Right lung (tissue), 5 donors: ENCODE results near the gene ANKRD33. TPM values are rescaled to one million over a fixed set of nuclear protein-coding genes. Genes with fewer than 3 reads are reported as not detected.

Experiments used
- DNase-seq, 2 donors: peaks; one replicate each; pipeline ENCODE4 v3.0.0-alpha.2; 2013
- polyA plus RNA-seq, 5 donors: library from polyadenylated mRNA; unstranded; fragments of 120-200 nt; gene quantifications; one replicate each; pipeline versions ENCODE4 v1.2.1 to v1.2.3, GENCODE V29; 2013; ENCODE audit warnings: inconsistent platforms in 1 of 5, low replicate concordance in 1 of 5; ENCODE audit not compliant: insufficient read length in 5 of 5, insufficient read depth in 1 of 5

Gene ANKRD33
- polyA plus RNA-seq, 5 donors, result 0.05 TPM; not detected in 4

DNA sequence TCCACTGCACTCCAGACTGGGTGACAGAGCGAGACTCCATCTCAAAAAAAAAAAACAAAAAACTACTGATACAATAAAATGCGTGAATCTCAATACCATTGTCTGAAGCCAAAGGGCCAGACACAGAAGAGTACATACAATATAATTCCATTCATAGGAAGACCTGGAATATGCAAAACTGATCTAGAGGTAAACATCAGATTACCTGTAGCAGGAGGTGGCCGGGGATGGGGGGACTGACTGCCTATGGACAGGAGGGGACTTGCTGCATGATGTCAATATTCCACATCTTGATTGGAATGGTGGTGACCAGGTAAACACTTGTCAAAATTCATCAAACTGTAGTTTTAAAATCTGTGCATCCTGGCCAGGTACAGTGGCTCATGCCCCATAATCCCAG lies 26.9 kb upstream of the ANKRD33 start:
- DNase-seq, result no peak

DNA sequence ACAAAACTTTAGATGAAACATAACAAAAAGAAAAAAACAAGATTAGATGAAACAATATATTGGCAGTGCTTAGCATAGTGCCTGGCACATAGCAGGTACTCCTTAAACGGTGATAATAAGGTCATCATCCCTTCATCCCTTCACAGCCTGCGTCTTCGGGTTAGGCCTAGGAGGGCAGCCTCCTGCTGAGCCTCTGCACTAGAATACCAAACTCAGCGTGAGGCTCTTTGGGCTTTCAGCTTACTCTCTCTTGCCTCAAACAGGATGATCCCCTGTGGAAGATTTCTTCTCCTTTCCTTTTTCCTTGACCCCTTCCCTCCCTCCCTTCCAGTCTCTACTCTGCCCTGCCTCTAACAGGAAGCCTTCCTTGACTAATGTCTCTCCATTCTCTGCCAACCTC lies 25.0 kb upstream of the ANKRD33 start:
- DNase-seq, result no peak

DNA sequence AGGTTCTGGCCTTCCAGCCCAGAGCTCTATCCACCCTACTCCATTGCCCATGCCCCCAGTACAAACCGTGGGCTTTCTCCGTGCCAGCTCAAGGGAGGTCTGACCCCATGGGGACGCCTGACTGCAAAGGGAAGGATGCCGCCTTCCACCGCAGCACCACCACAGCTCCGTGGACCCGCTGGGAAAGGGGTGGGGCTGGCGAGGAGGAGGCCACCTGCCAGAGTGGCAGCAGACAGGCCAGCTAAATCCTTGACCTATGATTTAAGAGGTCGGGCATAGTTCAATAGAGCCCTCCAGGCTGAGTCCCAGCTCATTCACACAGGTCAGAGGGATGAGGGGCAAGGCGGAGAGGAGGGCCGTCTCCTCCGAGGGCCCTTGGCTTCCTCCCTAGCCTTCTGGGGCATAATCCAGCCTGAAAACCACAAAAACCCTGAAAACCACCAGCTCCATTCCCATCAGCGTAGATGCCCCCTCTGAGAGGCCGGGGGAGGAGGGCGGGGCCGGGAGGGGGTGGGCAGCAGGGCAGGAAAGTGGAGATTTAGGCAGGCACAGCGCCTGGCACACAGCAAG lies 24.5 kb upstream of the ANKRD33 start:
- no peak for DNase-seq

DNA sequence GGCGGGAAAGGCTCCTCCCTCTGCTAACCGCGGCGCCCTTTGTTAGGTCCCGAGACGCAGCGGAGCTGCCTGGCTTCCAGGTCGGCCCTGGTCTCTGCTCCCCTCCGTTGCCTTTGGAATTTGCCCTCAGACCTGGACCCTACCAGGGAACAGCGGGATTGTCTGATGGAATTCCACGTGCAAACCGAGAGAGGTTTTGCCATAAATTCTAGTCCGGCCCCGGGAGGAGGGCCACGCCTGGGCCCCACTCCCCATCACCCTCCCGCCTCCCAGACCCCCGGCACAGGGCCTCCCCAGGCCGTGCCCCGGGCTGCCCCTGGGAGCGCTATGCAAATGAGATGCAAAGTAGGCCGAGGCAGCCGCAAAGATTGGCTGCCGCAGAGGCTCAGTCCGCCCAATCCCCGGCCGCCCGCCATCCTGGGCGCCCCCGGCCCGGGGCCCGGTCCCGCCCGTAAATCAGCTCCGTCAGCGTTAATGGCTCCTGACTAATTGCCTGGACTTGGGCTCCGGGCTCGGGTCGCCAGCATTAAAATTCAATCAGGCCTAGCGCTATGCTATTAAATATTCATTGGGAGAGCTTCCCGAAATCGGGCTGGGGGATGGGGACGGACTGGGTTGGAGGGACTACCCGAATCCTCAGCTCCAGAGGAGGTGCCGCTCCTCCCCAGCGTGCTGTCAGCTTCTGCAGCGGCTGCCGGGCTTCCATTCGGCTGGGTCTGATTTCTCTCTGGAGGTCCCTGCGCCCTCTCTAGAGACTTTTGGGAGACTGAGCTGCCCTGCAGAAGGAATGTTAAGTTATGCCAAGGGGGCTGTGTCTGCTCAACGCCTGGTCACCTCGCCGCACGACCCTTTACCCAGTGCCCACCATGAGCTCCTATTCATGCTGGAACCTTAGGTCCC lies 23.7 kb upstream of the ANKRD33 start:
- DNase-seq, result peak; percentile 72 to 79

DNA sequence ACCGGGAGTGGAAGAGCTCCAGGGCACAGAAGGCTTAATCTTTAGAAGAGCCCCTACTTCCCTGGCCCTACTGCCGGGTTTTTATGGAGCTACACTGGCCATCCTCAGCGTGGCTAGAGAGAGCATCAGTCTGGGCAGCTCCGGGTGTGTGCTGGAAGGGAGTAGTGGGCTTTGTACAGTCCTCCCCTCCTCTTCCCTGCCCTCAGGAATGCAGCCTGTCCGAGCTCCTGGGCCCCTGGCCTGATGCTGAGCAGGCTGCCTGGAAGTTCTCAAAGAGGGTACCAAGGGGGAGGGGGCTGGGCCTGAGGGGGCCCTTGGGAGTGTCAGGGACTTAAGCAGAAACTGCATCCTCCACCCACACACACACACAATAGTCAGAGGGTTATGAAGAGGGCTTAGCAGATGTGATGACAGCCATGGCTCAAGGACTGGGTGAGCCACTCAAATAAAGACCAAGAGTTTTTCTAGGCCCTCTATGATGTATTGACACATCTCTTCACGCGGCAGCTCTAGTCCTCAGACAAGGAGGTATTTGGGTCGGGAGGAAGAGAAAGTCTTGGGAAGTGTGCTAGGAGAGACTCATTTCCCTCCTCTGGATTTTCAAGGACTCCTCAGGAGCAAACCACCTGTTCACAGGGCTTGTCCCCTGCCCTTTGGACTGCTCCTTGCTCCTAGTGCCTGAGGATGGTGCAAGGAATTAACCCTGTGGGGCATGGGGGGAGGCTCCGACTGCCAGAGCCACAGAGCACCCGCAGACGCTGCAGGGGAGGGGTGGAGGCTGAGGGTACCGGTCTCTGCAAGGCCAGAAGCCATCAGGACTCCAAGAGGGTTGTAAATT lies 22.9 kb upstream of the ANKRD33 start:
- DNase-seq, result no peak

DNA sequence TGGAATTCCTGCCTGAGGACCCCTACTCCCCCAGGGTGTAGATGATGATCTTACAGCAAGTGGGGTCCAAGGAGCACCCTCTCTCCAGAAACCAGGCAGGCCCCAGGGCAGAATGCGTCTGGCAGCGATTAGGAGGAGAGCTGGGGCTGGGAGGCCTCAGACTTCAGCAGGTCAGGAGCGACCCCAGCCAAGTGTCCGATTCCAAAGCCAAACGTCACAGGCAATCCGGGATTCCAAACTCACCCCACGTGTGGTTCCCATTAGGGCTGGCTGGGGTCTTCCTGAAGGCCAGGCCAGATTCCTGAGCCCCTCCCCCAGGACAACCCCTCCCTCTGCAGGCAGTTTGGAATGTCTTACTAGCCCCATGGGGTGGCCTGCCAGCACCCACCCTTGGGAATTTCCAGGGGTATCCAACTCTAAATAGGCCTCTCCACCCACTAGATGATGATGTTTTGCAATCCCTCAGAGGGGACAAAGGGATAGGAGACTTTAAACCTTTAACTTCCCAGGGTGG lies 22.1 kb upstream of the ANKRD33 start:
- DNase-seq, result no peak

DNA sequence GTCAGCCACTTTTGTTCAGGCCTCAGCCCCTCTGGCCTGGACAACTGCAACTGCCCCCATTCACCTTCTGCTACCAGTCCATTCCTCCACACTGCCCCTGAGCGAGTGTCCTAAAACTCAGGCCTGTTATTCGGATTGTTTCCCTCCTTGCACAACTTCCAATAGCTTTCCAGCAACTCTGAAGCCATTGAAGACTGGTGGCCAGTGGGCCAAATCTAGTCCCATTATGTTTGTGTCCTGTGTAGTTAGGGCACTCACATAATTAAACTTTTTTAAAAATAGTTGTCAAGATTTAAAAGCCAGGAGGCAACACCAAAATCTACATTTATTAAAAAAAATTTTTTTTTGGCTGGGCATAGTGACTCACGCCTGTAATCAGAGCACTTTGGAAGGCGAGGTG lies 21.6 kb upstream of the ANKRD33 start:
- DNase-seq, result no peak

DNA sequence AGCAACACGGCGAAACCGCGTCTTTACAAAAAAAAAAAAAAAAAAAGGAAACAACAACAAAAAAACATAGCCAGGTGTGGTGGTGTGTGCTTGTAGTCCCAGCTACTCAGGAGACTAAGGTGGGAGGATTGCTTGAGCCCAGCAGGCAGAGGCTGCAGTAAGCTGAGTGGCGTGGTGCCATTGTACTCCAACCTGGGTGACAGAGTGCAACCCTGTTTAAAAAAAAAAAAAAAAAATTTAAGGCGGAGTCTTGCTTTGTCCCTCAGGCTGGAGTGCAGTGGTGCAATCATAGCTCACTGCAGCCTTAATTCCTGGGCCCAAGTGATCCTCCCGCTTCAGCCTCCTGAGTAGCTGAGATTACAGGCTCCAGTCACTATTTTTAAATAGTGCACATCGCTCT lies 21.1 kb upstream of the ANKRD33 start:
- DNase-seq, result no peak

DNA sequence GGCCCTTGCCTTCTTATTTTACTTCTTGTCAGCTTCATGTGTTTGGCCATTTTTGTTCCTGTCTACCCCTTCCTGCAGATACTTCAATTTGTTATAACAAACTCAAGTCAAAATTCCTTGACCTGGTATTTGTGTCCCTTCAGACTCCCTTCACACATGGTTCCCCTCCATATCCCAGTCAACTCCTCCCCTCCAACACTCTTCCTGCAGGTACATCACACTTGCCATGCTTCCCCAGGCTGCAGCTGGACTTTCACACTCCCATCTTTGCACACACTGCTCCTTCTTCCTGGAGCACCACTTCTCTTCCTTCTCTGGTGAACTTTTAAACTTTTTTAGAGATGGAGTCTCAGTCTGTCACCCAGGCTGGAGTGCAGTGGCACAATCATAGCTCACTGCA lies 20.5 kb upstream of the ANKRD33 start:
- no peak for DNase-seq

DNA sequence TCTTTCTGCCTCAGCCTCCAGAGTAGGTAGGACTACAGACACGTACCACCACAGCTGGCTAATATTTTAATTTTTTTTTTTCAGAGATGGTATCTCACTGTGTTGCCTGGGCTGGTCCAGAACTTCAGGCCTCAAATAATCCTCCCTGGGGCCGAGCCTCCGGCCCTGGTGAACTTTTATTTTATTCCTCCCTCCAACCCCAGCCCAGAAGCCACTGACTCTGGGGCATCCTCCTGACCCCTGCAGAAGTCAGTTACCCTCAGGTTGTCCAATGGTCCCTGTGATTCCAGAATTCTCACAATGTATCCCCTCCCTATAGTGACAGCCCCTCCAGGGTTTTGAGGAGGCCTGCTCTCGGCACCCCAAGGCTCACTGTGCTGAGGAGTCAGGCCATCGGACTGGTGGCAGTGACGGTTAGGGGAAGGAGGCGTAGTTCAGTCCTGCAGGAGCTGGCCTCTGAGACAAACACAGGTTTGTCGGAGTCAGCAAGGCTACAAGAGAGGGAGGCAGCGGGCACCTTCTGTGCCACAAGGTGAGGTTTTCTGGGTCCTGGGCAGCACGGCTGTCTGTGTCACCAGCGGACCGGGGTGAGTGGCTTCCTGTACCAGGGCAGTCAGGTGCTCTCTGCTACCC lies 20.0 kb upstream of the ANKRD33 start:
- DNase-seq, result no peak

DNA sequence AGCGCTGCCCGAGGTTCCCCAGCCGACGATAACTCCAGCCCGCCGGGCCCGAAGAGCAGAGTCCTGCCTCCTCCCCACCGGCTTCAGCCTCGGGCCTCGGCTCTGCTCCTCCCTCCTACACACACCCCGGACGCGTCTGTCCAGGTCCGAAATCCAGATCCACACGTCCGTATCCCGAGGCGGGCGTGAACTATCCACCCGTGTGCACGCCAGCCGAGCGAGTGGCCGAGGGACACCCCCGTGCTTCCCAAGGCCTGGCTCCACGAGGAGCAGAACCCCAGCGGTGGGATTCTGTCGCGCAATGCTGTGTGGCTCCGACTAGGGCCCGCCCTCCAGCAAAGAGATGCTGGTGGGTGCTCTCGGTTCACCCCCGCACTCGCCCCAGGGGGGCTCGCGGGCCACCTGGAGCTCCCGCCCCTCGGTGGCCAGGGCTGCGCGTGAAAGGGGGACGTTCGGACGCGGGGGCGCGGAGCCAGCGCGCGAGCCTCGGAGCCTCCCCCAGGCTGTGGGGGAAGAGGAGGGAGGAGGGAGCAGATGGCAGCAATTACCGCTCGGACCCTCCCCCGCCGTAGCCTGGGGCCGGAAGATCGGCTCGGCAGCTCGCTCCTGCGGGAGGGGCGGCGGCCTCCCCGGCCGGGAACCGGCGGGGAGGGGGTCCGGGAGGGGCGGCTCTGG lies 18.9 kb upstream of the ANKRD33 start:
- DNase-seq, result peak in 1 of 2 donors; percentile 17

DNA sequence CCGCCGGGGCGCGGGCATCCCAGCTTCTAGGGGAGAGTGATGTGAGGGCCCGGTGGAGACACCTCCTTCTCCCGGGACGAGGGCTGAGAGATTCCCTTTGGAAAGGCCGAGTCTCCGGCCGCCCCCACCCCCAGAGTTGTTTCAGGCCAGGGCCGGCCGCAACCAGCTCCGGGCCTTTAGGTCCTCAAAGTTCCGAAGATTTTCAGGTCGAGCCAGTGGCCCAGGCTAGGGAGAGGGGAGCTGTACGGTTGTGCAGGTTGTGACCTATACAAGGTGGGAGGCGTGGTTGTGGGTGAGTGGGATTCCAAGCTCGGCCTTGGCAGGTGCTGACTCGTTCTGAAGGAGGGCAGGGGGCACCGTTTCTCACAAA lies 18.4 kb upstream of the ANKRD33 start:
- no peak for DNase-seq

DNA sequence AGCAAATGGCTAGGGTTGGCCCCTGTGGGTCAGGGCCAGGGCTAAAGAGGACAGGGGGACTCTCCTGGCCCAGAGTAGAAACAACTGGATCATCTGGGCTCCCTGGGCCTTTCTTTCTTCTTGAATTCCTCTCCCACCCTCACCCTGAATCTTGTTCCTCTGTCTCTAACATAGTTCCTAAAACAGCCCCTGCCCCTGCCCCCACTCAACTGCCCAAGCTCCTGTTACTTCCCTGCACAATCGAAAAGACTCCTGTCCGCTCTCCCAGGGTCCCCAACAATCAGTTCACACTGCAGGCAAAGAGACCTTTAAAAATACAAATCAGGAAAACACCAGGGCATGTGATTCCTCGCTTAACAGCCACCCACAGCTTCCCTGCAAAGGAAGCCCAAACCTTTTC lies 18.0 kb upstream of the ANKRD33 start:
- DNase-seq, result no peak

DNA sequence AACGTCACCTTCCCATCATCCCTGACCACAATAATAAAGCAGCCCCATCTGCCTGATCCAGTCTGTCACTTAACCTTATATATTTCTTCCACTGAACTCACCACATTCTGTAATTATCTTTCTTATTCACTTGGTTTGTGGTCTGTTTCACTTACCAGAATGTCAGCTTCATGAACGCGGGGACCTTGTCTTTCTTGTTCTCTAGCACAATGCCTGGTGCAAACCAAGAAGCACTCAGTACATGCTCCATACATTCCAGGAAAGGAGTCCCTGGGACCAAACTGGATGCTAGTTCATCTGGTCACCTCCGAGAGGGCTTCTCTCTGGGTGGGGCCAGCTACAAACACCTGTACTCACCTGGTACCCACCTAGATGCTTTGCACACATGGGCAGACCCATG lies 17.4 kb upstream of the ANKRD33 start:
- no peak for DNase-seq

DNA sequence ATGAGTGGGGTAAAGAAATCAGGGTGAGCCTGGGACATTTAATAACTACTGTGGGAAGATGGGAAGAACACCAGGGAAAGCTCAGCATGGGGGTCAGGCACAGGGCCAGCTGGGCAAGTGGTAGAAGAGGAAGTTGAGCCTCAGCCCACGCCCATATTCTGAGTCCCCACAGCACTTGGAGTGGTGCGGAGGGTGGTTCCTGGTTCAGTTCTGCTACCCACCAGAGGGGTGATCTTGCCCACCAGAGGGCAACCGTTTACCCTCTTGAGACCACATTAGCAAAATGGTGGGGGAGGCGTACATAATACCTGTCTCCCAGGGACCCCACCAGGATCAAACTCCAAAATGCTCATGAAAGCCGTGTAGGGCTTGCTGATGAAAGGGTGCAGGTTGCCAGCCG lies 16.8 kb upstream of the ANKRD33 start:
- DNase-seq, result no peak

DNA sequence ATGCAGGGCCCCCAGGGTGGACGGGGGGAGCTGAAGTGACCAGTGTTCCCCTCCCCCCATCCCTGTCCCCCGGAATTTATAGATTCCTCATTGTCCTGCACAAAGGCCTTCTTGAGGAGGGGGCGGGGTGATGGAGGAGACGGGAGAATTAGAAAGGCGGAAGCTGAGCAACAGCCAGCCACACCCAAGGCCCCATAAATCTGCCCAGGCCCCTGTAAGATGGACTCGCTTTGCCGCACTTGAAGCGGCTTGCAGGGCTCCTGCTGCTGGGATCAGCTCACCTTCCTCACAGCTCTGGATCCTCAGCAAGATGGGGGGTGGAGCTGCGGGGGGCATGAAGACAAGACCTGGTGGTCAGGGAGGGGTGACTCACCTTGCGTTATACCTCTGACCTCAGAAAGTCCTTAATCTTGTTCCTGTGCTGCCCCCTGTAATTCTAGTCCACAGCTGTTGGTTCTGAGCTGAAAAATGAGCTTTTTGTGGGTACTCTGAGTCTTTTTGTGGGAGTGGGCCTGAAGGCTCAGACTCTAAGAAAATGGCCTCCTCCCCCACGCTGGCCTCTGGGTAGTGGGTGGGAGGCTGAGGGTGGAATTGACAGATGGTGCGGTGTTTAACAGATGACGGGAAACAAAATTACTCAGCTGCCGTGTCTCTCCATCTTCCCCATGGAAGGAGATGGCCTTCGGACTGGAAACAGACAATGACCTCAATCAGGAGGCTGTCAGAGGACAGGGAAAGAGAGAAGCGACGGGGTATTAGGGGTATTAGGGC lies 15.8 kb upstream of the ANKRD33 start:
- no peak for DNase-seq

DNA sequence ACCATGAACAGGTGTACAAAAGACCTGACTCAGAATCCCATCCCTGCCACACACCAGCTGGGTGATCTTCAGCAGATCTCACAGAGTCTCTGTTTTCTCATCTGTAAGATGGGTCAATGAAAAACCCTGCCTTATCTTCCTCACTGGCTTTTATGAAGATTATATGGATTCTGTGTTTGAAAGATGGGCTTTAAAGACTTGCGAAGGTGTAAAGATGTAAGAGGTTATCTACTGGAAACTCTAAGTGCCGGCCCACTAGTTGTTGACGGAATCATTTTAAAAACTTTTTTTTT lies 15.3 kb upstream of the ANKRD33 start:
- DNase-seq, result no peak

DNA sequence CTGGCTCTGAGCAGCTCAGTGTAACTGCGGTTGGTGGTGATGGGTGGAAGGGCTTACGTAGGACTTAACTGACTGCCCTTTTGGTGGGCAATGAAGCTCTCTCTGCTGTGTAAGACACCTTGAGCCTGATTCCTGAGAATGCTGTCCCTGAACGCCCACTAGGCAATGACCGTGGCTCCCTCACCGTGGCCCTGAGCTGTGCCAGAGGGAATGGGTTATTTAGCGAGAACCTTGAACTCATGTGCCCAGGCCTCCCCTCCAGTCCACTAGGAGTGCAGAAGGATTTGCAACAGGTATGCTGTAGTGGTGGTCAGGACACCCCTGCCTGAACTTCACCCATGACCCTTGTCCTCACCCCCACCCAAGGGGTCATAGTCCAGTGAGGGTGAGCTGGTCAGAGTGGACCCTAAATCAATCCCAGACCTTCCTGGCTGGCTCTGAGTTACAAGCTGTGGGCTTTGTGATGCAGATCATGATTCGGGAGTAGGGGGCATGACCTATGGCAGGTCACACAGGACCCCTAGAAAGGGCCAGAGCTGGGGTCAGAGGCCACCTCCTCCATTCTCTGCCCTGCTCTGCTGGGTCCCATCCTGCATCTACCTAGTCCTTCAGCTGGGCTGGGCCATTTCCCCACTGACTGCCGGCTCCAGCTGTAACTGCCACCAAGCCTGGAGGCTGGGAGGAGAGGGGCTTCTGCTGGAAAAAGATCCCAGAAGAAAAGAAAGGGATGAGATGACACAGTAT lies 14.5 kb upstream of the ANKRD33 start:
- no peak for DNase-seq

DNA sequence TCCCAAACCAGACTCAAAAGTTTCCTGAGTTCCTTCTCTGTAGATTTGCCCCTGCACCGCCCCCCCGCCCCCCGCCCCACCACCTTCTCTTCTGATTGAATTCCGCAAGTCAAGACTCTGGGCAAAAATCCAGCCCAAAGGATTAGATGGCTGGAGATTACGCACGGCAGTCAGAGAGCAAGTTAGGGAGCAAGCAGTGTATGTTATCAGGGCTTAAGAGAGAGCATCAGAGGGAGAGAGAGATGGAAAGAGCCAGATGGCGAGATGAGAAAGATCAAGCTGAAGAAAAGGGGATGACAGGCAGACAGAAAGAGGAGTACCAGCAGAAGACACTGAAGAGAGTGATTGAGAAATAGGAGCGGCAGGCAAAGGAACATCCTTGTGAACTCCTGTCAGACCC lies 13.9 kb upstream of the ANKRD33 start:
- no peak for DNase-seq

DNA sequence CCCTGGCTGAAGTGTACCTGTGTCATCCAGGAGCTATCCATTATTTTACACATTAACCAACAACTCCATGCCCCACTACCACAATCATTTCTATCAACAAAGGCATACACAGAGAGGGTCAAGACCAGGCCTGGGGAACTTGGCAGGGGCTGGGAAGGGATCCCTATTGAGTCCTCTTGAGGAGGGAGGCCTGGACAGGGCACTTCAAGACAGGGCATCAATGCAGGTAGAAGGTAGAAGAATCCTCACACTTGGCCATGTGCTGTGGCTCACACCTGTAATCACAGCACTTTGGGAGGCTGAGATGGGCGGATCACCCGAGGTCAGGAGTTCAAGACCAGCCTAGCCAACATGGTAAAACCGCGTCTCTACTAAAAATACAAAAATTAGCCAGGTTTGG lies 13.4 kb upstream of the ANKRD33 start:
- DNase-seq, result no peak
